Measurements from ENCODE around the gene TMEM19. TPM values are rescaled to one million over a fixed set of nuclear protein-coding genes. Genes with fewer than 3 reads are reported as not detected.

The TMEM19 gene
- total and polyA plus RNA-seq, 2 of the 8 experiments (the other 6 are each of a cell fraction or from before 2014, with no cell fraction given), result 12.6 to 19.1 TPM

DNA sequence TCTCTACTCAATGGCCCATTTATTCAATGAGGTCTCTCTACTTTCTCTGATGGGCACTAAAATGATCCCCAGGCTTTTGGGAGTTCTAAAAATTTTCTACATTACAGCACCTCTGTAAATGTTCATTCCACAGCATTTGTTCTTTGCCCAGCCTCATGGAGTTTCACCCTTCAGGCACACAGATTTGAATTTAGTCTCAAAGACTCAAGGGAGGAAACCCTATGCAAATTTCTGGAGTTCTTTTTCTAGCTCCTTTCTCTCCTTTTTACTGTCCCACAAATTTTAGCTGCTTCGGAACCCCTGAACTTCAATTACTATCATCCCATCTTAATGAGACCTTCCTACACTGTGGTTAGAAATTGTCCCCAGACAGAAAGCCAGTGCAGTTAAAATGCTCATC, 51.3 kb downstream of the TMEM19 start:
- Histone ChIP-seq H2BK15ac (ENCODE audit: low read length) (no peak overlapping the region), H3K4me1 (replicated peaks in 1 of 4; ENCODE audit: control insufficient read depth in 3 of 4, insufficient read depth in 4 of 4, low read length in 3 of 4) (no peaks in the 10 kb centered on the region), H3K18ac (ENCODE audit: extremely low read depth, low read length) (no peak overlapping the region), H3K36me3 (ENCODE audit: control insufficient read depth in 2 of 4, insufficient read depth in 4 of 4, low read length in 3 of 4) (no peaks in the 10 kb centered on the region), H3K56ac (replicated peaks; ENCODE audit: insufficient read length, low read depth, low read length) (no peak overlapping the region), H2AK5ac (ENCODE audit: low read depth, low read length) (no peak overlapping the region), H4K20me1 (replicated peaks in 1 of 2; ENCODE audit: control insufficient read depth in 1 of 2, insufficient read depth in 2 of 2, low read length in 2 of 2) (no peaks in the 10 kb centered on the region), H3K4me2 (ENCODE audit: insufficient read depth in 1 of 2, low read depth in 2 of 2, low read length in 2 of 2) (no peak overlapping the region), H4K5ac (ENCODE audit: insufficient read length, low read depth, low read length) (no peak overlapping the region), H3K9ac (replicated peaks in 1 of 4; ENCODE audit: extremely low read depth in 1 of 4, low read depth in 3 of 4, low read length in 3 of 4) (no peak overlapping the region), H3K27me3 (replicated peaks in 1 of 4; ENCODE audit: control insufficient read depth in 3 of 4, extremely low read depth in 1 of 4, insufficient read depth in 3 of 4, low read length in 3 of 4) (no peaks in the 10 kb centered on the region), H2BK12ac (ENCODE audit: low read depth, low read length) (no peak overlapping the region), H3K79me2 (ENCODE audit: control insufficient read depth in 1 of 2, insufficient read depth in 2 of 2, low read length in 2 of 2) (no peaks in the 10 kb centered on the region), H3K9me3 (ENCODE audit: insufficient read depth in 2 of 2, low read depth in 1 of 2, low read length in 1 of 2) (no peaks in the 10 kb centered on the region), H3K23ac (ENCODE audit: insufficient read length) (no peak overlapping the region), H4K8ac (ENCODE audit: extremely low read depth, insufficient read depth, low read length) (no peak overlapping the region), H3K4me3 (ENCODE audit: extremely low read depth in 1 of 4, insufficient read depth in 2 of 4, low read depth in 3 of 4, low read length in 4 of 4) (no peak overlapping the region), H2BK120ac (replicated peaks; ENCODE audit: low read depth, low read length) (no peak overlapping the region), H2AFZ (ENCODE audit: low read length) (no peak overlapping the region), H3K4ac (replicated peaks; ENCODE audit: insufficient read length, low read depth, low read length) (no peak overlapping the region), H3K14ac (ENCODE audit: insufficient read length) (no peak overlapping the region), H3K23me2 (ENCODE audit: low read depth, low read length) (no peaks in the 10 kb centered on the region), H3K79me1 (ENCODE audit: low read depth, low read length) (no peaks in the 10 kb centered on the region), H4K91ac (replicated peaks; ENCODE audit: insufficient read length, low read length) (no peak overlapping the region), H2BK5ac (ENCODE audit: low read depth, low read length) (no peak overlapping the region), H3K27ac (ENCODE audit: low read depth, low read length) (no peak overlapping the region), H2BK20ac (ENCODE audit: low read length) (no peak overlapping the region)
- FAIRE-seq (no peak), DNase-seq (ENCODE audit: low read depth in 1 of 2, low spot score in 2 of 2) (no peak)
- POLR2A ChIA-PET (ENCODE audit: partially characterized antibody), result interaction anchor here (1.5 kb wide), 1 partner anchor 10 kb away, joined by 4 read pairs; no protein-coding TSS in a partner anchor
- 79% methylated on average over 1 of the region's 1 CpG; no CpG with 5 or more reads in 1 of the 2 experiments for WGBS, 2 experiments (ENCODE audit: extremely low coverage in 1 of 2, insufficient coverage in 1 of 2, insufficient read length in 1 of 2, insufficient replicate concordance in 2 of 2, low coverage in 1 of 2, low lambda C conversion rate in 2 of 2, missing lambda C conversion rate in 1 of 2)
- CTCF ChIA-PET (ENCODE audit: partially characterized antibody), result interaction anchor here (1.0 to 10.8 kb wide), 3 partner anchors 11 to 17 kb away, joined by 3 to 97 read pairs (median 4); partner anchors contain the start of gene RAB21
- TF ChIP-seq CHD1 (IDR thresholded peaks at IDR 0.05; ENCODE audit: low read depth, low read length), result no peak
- no peak for TF ChIP-seq TAF7 (optimal IDR thresholded peaks at IDR 0.05; ENCODE audit: borderline replicate concordance, low read depth, low read length)
- TF ChIP-seq TBP (IDR thresholded peaks at IDR 0.05; ENCODE audit: low read depth, low read length), result no peak
- TF ChIP-seq KDM5A (IDR thresholded peaks at IDR 0.05; ENCODE audit: low read length), result no peak
- no peak for TF ChIP-seq BCL11A (IDR thresholded peaks at IDR 0.05; ENCODE audit: low read depth in 2 of 2, low read length in 2 of 2)
- no peak for TF ChIP-seq POLR2A (IDR thresholded peaks at IDR 0.05; ENCODE audit: control extremely low read depth in 1 of 2, low read depth in 2 of 2, low read length in 2 of 2)
- no peak for TF ChIP-seq RNF2 (IDR thresholded peaks at IDR 0.05; ENCODE audit: borderline replicate concordance, low read depth, low read length, missing control alignments, poor library complexity, severe bottlenecking)
- no peak for TF ChIP-seq RFX5 (IDR thresholded peaks at IDR 0.05; ENCODE audit: borderline replicate concordance, low read depth, low read length)
- no peak for TF ChIP-seq HDAC6 (IDR thresholded peaks at IDR 0.05; ENCODE audit: low read depth, low read length)

Measured in H1 (cell line).